HepG2 (cell line): ENCODE results near the gene TIMM23B. TPM values are rescaled to one million over a fixed set of nuclear protein-coding genes. Genes with fewer than 3 reads are reported as not detected.
A peak's percentile ranks its signal among the peaks of the same experiment; 100 is the strongest.

ENCODE experiments used
- KLF16 ChIP-seq, 2 experiments: sonication (generic) in 1 of 2; formaldehyde crosslinking in 1 of 2; IDR thresholded peaks; 2 replicates each; pipeline versions ENCODE4 v1.6.1 to v1.8.0; 2016 to 2023; ENCODE audit warnings: missing genetic modification reagents in 2 of 2, missing compliant biosample characterization in 1 of 2
- NR2C2 ChIP-seq: sonication (generic); formaldehyde crosslinking; IDR thresholded peaks from 2 replicates; pipeline ENCODE4 v1.4.0; 2020; ENCODE audit warnings: missing genetic modification reagents, mild to moderate bottlenecking, moderate library complexity, borderline replicate concordance
- POLR2A ChIP-seq, 2 experiments: IDR thresholded peaks; 2 replicates each; pipeline ENCODE4 v1.6.1; 2011; ENCODE audit warnings: low read depth in 2 of 2, low read length in 2 of 2, mild to moderate bottlenecking in 1 of 2, moderate library complexity in 1 of 2; ENCODE audit not compliant: insufficient read depth in 1 of 2
- THAP11 ChIP-seq: IDR thresholded peaks from 2 replicates; pipeline ENCODE4 v1.6.1; 2016; ENCODE audit warnings: missing biosample characterization, missing genetic modification reagents
- ZFP37 ChIP-seq: sonication (generic); formaldehyde crosslinking; IDR thresholded peaks from 2 replicates; pipeline ENCODE4 v1.4.0; 2020; ENCODE audit warnings: missing genetic modification reagents, borderline replicate concordance
- ZKSCAN8 ChIP-seq: IDR thresholded peaks from 2 replicates; pipeline ENCODE4 v1.6.1; 2016; ENCODE audit warnings: borderline replicate concordance, missing genetic modification reagents, missing compliant biosample characterization
- ZNF556 ChIP-seq: sonication (generic); formaldehyde crosslinking; IDR thresholded peaks from 2 replicates; pipeline ENCODE4 v1.4.0; 2020; ENCODE audit warnings: mild to moderate bottlenecking, missing genetic modification reagents, borderline replicate concordance
- ZNF564 ChIP-seq: sonication (generic); formaldehyde crosslinking; IDR thresholded peaks from 2 replicates; pipeline ENCODE4 v1.8.1; 2023; ENCODE audit warnings: mild to moderate bottlenecking, missing genetic modification reagents
- polyA plus RNA-seq, 8 experiments: library from polyadenylated mRNA; depleted of rRNA in 3 of 8; stranded (reverse) in 7 of 8; unstranded in 1 of 8; fragments of >200 nt; fragmentation: Illumina TruSeq in 4 of 8; extraction: Trizol in 4 of 8; gene quantifications; 2 replicates each; pipeline versions ENCODE4 v1.2.1 to v1.2.3, GENCODE V29; 2011 to 2016; ENCODE audit warnings: low read depth in 4 of 8, missing spikeins in 1 of 8, mixed read lengths in 1 of 8; ENCODE audit not compliant: insufficient read depth in 1 of 8
- total RNA-seq, 5 experiments: library from RNA; depleted of rRNA; stranded (reverse); fragments of >200 nt; fragmentation: Illumina TruSeq; extraction: Trizol; gene quantifications; 2 replicates each; pipeline ENCODE4 v1.2.3, GENCODE V29; 2016; ENCODE audit warnings: low read depth in 1 of 5
- TF ChIP-seq, protein P1 (sequence below): sonication (generic); formaldehyde crosslinking; IDR thresholded peaks from 2 replicates; pipeline ENCODE4 v1.5.1; 2020; ENCODE audit warnings: mild to moderate bottlenecking, missing genetic modification reagents, moderate library complexity
- TF ChIP-seq, protein P2 (sequence below): IDR thresholded peaks from 2 replicates; pipeline ENCODE4 v1.4.0; 2020; ENCODE audit warnings: mild to moderate bottlenecking, missing genetic modification reagents
- TF ChIP-seq, protein P3 (sequence below): sonication (generic); formaldehyde crosslinking; IDR thresholded peaks from 2 replicates; pipeline ENCODE4 v1.4.0; 2020; ENCODE audit warnings: missing genetic modification reagents, borderline replicate concordance
- TF ChIP-seq, protein P4 (sequence below): sonication (generic); formaldehyde crosslinking; IDR thresholded peaks from 2 replicates; pipeline ENCODE4 v1.4.0; 2020; ENCODE audit warnings: mild to moderate bottlenecking, low read depth, missing genetic modification reagents

Gene TIMM23B
- total and polyA plus RNA-seq, 2 of the 13 experiments (the other 11 are each of a cell fraction or from before 2014, with no cell fraction given): 10.8 to 13.0 TPM

DNA sequence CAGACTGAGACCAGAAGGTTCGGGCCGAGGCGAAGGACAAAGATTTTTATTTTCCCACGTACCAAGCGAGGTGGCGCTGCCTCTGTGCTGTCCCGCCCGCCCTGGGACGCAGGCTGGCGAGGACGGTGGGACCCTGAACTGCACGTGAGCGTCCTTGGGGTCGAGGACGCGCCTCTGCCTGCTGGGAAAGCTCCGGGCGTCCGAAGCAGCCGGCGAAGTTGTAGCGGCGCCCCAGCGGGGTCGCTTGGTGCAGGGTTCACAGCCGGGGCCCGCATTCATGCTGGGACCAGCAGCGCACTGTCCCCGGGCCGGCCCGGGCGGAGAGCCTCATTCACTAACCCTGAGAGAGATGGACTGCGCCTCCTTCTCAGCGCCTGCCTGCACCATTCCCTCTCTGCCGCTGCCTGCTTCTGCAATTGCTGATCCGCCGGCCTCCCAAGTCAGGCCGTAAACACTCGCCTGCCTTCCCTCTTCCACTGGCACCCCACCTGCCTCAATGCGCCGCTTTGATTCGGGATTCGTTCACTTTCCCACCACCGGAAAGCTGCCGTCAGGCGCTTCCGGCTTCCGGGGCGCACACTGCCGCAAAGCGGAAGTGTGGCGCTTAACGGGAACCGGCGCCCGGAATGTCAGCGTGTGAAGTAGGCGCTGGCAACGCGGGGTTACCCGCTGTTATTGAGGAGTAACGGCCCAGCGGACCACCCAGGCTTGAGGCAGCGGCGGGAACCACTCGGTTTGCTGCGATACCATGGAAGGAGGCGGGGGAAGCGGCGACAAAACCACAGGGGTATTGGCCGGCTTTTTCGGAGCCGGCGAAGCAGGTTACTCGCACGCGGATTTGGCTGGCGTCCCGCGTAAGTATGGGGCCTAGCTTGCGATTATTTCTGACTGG, at the start of gene TIMM23B, which contains the start of gene PARG (continued):
- TF ChIP-seq, protein P1, sequence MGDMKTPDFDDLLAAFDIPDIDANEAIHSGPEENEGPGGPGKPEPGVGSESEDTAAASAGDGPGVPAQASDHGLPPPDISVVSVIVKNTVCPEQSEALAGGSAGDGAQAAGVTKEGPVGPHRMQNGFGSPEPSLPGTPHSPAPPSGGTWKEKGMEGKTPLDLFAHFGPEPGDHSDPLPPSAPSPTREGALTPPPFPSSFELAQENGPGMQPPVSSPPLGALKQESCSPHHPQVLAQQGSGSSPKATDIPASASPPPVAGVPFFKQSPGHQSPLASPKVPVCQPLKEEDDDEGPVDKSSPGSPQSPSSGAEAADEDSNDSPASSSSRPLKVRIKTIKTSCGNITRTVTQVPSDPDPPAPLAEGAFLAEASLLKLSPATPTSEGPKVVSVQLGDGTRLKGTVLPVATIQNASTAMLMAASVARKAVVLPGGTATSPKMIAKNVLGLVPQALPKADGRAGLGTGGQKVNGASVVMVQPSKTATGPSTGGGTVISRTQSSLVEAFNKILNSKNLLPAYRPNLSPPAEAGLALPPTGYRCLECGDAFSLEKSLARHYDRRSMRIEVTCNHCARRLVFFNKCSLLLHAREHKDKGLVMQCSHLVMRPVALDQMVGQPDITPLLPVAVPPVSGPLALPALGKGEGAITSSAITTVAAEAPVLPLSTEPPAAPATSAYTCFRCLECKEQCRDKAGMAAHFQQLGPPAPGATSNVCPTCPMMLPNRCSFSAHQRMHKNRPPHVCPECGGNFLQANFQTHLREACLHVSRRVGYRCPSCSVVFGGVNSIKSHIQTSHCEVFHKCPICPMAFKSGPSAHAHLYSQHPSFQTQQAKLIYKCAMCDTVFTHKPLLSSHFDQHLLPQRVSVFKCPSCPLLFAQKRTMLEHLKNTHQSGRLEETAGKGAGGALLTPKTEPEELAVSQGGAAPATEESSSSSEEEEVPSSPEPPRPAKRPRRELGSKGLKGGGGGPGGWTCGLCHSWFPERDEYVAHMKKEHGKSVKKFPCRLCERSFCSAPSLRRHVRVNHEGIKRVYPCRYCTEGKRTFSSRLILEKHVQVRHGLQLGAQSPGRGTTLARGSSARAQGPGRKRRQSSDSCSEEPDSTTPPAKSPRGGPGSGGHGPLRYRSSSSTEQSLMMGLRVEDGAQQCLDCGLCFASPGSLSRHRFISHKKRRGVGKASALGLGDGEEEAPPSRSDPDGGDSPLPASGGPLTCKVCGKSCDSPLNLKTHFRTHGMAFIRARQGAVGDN (CRISPR knock-in tag): peak; percentile 94
- TF ChIP-seq POLR2A (IDR thresholded peaks at IDR 0.05; ENCODE audit: insufficient read depth in 1 of 2, low read depth in 2 of 2, low read length in 2 of 2): peak; percentile 61 to 72
- TF ChIP-seq KLF16 (CRISPR knock-in tag; IDR thresholded peaks at IDR 0.05): peak in 1 of 2 experiments; percentile 68; a peak in 2 of 4 replicates
- TF ChIP-seq THAP11 (CRISPR knock-in tag): peak; percentile 93
- TF ChIP-seq, protein P2, sequence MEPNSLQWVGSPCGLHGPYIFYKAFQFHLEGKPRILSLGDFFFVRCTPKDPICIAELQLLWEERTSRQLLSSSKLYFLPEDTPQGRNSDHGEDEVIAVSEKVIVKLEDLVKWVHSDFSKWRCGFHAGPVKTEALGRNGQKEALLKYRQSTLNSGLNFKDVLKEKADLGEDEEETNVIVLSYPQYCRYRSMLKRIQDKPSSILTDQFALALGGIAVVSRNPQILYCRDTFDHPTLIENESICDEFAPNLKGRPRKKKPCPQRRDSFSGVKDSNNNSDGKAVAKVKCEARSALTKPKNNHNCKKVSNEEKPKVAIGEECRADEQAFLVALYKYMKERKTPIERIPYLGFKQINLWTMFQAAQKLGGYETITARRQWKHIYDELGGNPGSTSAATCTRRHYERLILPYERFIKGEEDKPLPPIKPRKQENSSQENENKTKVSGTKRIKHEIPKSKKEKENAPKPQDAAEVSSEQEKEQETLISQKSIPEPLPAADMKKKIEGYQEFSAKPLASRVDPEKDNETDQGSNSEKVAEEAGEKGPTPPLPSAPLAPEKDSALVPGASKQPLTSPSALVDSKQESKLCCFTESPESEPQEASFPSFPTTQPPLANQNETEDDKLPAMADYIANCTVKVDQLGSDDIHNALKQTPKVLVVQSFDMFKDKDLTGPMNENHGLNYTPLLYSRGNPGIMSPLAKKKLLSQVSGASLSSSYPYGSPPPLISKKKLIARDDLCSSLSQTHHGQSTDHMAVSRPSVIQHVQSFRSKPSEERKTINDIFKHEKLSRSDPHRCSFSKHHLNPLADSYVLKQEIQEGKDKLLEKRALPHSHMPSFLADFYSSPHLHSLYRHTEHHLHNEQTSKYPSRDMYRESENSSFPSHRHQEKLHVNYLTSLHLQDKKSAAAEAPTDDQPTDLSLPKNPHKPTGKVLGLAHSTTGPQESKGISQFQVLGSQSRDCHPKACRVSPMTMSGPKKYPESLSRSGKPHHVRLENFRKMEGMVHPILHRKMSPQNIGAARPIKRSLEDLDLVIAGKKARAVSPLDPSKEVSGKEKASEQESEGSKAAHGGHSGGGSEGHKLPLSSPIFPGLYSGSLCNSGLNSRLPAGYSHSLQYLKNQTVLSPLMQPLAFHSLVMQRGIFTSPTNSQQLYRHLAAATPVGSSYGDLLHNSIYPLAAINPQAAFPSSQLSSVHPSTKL (CRISPR knock-in tag): peak; percentile 61; the same call in 1 of the 2 replicates
- TF ChIP-seq NR2C2 (CRISPR knock-in tag): peak; percentile 91
- peak; percentile 66; the same call in 1 of the 2 replicates for TF ChIP-seq ZNF564 (CRISPR knock-in tag)
- peak; percentile 70; the same call in 1 of the 2 replicates for TF ChIP-seq ZNF556 (CRISPR knock-in tag)
- TF ChIP-seq, protein P3, sequence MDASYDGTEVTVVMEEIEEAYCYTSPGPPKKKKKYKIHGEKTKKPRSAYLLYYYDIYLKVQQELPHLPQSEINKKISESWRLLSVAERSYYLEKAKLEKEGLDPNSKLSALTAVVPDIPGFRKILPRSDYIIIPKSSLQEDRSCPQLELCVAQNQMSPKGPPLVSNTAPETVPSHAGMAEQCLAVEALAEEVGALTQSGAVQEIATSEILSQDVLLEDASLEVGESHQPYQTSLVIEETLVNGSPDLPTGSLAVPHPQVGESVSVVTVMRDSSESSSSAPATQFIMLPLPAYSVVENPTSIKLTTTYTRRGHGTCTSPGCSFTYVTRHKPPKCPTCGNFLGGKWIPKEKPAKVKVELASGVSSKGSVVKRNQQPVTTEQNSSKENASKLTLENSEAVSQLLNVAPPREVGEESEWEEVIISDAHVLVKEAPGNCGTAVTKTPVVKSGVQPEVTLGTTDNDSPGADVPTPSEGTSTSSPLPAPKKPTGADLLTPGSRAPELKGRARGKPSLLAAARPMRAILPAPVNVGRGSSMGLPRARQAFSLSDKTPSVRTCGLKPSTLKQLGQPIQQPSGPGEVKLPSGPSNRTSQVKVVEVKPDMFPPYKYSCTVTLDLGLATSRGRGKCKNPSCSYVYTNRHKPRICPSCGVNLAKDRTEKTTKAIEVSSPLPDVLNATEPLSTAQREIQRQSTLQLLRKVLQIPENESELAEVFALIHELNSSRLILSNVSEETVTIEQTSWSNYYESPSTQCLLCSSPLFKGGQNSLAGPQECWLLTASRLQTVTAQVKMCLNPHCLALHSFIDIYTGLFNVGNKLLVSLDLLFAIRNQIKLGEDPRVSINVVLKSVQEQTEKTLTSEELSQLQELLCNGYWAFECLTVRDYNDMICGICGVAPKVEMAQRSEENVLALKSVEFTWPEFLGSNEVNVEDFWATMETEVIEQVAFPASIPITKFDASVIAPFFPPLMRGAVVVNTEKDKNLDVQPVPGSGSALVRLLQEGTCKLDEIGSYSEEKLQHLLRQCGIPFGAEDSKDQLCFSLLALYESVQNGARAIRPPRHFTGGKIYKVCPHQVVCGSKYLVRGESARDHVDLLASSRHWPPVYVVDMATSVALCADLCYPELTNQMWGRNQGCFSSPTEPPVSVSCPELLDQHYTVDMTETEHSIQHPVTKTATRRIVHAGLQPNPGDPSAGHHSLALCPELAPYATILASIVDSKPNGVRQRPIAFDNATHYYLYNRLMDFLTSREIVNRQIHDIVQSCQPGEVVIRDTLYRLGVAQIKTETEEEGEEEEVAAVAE (CRISPR knock-in tag): peak; percentile 75; the same call in 1 of the 2 replicates
- TF ChIP-seq, protein P4, sequence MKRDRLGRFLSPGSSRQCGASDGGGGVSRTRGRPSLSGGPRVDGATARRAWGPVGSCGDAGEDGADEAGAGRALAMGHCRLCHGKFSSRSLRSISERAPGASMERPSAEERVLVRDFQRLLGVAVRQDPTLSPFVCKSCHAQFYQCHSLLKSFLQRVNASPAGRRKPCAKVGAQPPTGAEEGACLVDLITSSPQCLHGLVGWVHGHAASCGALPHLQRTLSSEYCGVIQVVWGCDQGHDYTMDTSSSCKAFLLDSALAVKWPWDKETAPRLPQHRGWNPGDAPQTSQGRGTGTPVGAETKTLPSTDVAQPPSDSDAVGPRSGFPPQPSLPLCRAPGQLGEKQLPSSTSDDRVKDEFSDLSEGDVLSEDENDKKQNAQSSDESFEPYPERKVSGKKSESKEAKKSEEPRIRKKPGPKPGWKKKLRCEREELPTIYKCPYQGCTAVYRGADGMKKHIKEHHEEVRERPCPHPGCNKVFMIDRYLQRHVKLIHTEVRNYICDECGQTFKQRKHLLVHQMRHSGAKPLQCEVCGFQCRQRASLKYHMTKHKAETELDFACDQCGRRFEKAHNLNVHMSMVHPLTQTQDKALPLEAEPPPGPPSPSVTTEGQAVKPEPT (CRISPR knock-in tag): peak; percentile 71; the same call in 1 of the 2 replicates
- 0 out of 2 replicates have a peak, but pooled peaks have one; percentile 52 for TF ChIP-seq ZFP37
- TF ChIP-seq ZKSCAN8 (CRISPR knock-in tag): 0 out of 2 replicates have a peak, but pooled peaks have one; percentile 23
